C4-2B (cell line): ENCODE measurements around the gene CAMKV.
"Not testable (repeated sequence)": the region's sequence is repeated elsewhere in the genome, so short reads cannot be mapped to it uniquely, and the experiment has no call there.

Experiments
- H3K27ac ChIP-seq: fragments of 450-650 bp; 2 replicates; pipeline ENCODE4 v1.5.1; 2017
- ZFX ChIP-seq: fragments of 450-650 bp; IDR thresholded peaks from 2 replicates; pipeline ENCODE4 v1.6.1; 2017
- TF ChIP-seq, protein P1 (sequence below): fragments of 450-650 bp; conservative IDR thresholded peaks from 2 replicates; pipeline ENCODE4 v1.5.1; 2017; ENCODE audit warnings: mild to moderate bottlenecking

The CAMKV gene

DNA sequence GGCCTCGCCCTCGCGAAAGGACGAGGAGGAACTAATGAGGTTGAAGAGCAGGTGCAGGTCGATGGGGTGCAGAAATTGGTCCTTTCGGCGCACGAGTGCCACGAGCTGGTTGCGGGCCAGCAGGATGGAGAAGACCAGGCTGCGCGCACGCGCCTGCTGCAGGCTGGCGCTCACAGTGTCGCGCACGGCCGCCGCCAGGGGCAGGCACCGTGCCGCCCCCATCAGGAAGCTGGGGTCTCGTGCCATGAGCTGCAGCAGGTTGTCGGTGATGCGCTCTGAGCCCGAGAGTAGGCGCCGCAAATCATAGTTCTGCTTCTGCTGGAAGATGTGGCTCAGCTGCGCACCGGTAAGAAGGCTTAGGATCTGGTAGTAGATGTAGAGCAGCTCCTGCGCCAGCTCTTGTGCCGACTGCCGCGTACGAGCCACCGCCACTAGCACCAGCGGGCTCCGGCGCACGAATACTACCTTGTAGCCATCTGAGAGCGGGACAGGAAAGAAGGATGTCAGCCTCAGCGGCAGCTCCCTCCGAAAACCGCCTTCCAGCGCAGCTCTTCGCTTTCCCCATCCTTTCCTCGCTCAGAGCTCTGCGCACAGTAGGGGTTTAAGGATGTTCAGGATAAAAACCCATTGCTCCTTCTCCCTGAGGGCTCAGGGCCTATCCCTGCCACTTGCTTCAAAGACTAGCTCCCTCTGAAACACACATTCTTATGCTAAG, 40.9 kb upstream of the CAMKV start:
- no peak overlapping the region for H3K27ac ChIP-seq
- TF ChIP-seq ZFX, result no peak
- TF ChIP-seq, protein P1, sequence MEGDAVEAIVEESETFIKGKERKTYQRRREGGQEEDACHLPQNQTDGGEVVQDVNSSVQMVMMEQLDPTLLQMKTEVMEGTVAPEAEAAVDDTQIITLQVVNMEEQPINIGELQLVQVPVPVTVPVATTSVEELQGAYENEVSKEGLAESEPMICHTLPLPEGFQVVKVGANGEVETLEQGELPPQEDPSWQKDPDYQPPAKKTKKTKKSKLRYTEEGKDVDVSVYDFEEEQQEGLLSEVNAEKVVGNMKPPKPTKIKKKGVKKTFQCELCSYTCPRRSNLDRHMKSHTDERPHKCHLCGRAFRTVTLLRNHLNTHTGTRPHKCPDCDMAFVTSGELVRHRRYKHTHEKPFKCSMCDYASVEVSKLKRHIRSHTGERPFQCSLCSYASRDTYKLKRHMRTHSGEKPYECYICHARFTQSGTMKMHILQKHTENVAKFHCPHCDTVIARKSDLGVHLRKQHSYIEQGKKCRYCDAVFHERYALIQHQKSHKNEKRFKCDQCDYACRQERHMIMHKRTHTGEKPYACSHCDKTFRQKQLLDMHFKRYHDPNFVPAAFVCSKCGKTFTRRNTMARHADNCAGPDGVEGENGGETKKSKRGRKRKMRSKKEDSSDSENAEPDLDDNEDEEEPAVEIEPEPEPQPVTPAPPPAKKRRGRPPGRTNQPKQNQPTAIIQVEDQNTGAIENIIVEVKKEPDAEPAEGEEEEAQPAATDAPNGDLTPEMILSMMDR, result no peak

DNA sequence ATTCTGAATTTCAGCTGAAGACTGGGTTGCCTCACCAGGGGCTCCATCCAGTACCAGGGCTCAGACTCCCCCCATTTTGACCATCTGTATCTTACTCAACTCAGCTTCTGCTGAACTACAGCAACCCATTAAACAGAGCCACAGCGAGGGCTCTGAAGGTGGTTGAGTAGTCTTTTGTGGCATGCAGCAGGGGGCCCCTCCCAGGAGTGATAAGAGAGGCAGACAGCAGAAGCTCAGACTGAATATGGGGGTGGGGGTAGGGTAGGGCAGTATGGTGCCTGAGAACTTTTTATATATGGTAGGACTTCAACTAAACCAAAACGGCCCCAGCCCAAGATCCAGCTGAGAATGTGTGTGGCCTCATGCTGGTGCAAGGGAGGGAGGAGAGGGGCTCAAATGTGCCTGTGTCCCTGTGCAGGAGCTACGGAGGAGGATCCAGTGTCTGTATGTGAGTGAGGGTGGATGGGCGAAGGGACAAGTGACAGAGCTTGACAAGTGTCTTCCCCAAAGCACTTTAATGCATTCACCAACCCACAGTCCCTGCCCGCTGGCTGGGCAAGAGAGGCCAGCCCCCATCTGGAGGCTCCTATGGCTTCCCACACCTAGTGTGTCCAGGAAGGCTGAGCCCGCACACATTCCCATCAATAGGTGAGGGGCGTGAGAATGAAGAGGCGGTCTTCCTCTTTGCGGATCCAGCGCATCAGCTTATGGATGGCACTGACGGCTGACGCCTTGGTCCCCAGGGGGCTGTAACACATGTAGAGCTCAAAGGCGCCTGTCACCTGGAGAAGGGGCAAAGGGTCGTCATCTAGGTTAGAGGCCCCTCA, 38.9 kb upstream of the CAMKV start:
- TF ChIP-seq, protein P1, result no peak
- no peak for TF ChIP-seq ZFX
- H3K27ac ChIP-seq, result no peak overlapping the region

DNA sequence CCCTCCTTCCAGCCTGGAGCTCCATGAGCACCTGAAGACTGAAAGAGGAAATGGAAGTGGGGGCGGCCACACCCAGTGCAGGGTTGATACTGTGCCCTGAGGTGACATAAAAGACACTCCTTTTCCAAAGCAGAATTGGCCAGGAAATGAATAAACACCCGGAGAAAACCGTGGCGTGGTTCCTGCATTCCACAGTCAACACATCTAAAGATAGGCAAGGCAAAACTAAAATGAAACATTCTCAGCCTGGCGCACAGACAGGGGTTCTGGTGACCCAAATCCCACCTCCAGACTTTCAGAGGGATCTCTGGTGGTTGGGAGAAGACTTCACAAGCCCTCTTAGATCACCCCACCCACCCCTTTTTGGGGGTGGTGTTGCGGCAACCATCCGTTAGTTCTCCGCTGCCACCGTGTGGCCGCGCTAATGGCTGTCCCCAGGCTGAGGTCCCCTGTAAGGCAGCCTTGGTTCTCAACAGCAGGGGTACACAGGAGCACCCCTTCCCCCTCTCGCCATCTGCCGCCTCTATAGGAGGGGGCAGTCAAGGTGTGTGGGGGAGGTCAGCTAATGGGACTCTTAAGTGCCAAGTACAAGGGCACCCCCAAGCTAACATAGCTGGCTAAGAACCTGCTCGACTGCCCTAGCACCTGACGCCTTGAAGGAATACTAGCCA, 36.5 kb upstream of the CAMKV start:
- TF ChIP-seq, protein P1, result no peak; the same call in 1 of the 2 replicates
- no peak for TF ChIP-seq ZFX
- H3K27ac ChIP-seq, result no peak overlapping the region

DNA sequence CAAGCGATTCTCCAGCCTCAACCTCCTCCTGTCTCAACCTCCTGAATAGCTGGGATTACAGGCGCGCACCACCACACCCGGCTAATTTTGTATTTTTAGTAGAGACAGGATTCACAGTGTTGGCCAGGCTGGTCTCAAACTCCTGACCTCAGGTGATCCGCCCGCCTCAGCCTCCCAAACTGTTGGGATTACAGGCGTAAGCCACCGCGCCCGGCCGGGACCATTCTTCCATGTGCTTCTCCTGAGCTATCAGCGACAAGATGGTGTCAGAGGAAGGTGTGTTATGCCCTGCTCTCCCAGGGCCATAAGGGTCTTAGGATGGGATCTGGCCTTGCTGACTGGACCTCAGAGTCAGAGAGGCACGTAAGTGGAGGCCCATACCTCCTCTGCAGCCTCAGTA, 34.7 kb upstream of the CAMKV start:
- not testable (repeated sequence) for H3K27ac ChIP-seq

DNA sequence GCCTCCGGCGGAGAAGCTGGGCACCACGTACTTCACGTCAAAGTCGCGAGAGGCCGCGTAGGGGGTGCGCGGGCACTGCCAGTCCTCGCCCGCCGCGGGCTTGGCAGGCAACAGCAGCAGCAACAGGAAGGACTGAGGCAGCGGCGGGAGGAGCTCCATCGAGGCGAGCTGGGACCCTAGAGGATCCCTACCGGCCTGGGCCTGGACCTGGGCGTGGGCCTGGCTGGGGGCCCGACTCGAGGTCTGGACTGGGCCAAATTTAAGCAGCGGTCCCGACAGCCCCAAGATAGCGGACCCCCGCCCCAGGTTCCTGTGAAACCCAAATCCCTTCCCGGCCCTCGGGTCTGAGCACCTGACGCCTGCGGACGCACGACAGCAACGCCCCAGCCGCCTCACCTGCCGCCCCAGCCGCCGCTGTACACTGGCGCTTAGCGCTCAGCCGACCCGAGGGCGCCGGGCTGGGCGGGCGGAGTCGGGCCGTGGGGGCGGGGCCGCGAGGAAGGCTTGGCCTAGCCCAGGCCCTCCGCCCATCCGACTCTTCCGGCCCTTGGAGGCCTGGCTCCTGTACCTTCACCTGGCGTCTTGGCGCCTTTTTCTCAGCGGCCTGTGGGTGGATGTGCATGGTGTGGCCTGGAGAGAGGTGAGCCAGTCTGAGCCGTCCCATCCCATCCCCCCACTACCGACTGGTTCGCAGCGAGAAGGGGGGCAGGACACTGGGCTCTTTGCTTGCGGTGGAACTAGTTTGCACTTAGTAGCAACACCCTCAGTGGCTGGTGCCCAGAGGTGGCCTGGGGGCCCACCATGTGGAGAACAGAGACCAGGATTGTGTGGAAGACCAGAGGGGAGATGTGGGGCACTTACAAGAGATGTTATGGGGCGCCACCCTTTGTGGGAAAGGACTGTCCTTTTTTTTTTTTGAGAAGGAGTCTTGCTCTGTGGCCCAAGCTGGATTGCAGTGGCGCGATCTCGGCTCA, 34.0 kb upstream of the CAMKV start, which contains the start of gene MST1R:
Gene MST1R, minus strand, starts transcription at position 423 of the 974 bp plus-strand sequence. Its CDS starts 264 bp downstream, at position 159.
- H3K27ac ChIP-seq, result no peak within 1 kb of the TSS
- TF ChIP-seq ZFX, result no peak
- TF ChIP-seq, protein P1, result no peak

DNA sequence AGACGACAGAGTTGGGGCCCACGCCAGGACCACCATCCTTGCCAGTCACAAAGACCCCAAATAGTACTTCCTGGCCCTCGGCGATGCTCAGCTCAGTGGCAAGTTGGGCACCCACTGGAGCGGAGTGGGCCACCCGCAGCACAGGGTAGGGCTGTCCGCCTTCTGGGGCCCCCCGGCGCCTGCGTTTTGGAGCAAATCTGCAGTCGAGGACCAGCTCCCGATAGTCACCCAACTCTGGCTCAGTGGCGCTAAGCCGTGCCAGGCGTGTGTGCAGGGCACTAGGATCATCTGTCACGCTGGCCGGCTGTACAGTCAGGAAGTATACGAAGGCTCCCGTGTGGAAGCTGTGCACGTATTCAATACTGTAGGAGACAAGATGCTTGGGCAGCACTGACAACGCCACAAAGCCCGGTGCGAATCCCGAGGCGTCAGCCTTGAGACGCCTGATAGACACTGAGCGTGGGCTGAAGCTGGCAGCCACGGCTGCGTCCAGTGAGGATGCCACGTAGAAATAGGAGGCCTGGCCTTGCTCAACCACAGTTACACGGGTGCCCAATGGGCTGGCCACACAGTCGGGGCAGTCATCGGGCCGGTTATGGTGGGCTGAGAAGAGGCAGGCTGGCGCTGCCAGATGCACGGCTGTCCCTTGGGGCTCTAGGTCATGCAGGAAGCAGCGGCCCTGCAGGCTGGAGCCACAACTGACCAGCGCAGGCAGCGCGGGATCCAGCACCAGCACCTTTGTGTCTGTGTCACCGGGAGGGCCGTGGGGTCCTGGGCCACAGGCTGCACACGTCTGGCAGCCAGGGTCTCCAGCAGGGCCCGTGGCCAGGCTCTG, 33.0 kb upstream of the CAMKV start:
- H3K27ac ChIP-seq, result no peak overlapping the region
- no peak for TF ChIP-seq ZFX
- TF ChIP-seq, protein P1, result no peak
